ENCODE results near the gene CASP10. TPM values are rescaled to one million over a fixed set of nuclear protein-coding genes. Genes with fewer than 3 reads are reported as not detected.

The CASP10 gene
- total and polyA plus RNA-seq, 8 donors: 2.6 to 34.9 (median 9.6) TPM

- H3K9me3 ChIP-seq: no peaks in the 10 kb centered on the region
Measured at GRCh38 chr2:201244829-201245228, 61.9 kb downstream of the CASP10 start.

GRCh38 chr2:201246280-201246679 lies 63.3 kb downstream of the CASP10 start:
- no peak overlapping the region for H3K27ac ChIP-seq
- 64 to 84% (median 69%) methylated on average over 4 of the region's 4 CpGs for WGBS, 5 donors
- intact Hi-C loops (cut with DNase I; ENCODE audit: low total_unique reads): no loop called here
- H3K9me3 ChIP-seq: no peaks in the 10 kb centered on the region
- DNase-seq: no peak
- peaks cover 0 to 8% (median 0%) of the 10 kb centered on the region in 4 donors for H3K4me1 ChIP-seq
- H3K4me3 ChIP-seq: no peak overlapping the region
- no peaks in the 10 kb centered on the region for H3K36me3 ChIP-seq
- no peak for TF ChIP-seq CTCF (IDR thresholded peaks at IDR 0.05)
- no peaks in the 10 kb centered on the region for H3K27me3 ChIP-seq

More at GRCh38 chr2:201244829-201245228, 61.9 kb downstream of the CASP10 start:
- Histone ChIP-seq H3K4me3 (no peak overlapping the region), H3K27me3 (no peaks in the 10 kb centered on the region), H3K4me1 (peaks cover 0 to 8% (median 0%) of the 10 kb centered on the region in 4 donors), H3K36me3 (peaks cover 0 to 10% (median 0%) of the 10 kb centered on the region in 4 donors), H3K27ac (no peak overlapping the region)
- no peak for TF ChIP-seq POLR2A (IDR thresholded peaks at IDR 0.05)
- TF ChIP-seq POLR2AphosphoS5 (IDR thresholded peaks at IDR 0.05): no peak
- no peak for TF ChIP-seq CTCF (IDR thresholded peaks at IDR 0.05)
- TF ChIP-seq EP300 (IDR thresholded peaks at IDR 0.05): no peak
- no peak for DNase-seq
- 79 to 98% (median 94%) methylated on average over 5 of the region's 5 CpGs for WGBS, 5 donors
- intact Hi-C loops (cut with DNase I; ENCODE audit: low total_unique reads): no loop called here

GRCh38 chr2:201248288-201248844 lies 65.4 kb downstream of the CASP10 start:
- Histone ChIP-seq H3K27me3 (no peaks in the 10 kb centered on the region), H3K27ac (no peak overlapping the region), H3K9me3 (no peaks in the 10 kb centered on the region), H3K4me1 (peaks cover 0 to under 1% (median 0%) of the 10 kb centered on the region in 4 donors), H3K4me3 (no peak overlapping the region), H3K36me3 (no peaks in the 10 kb centered on the region)
- no peak for DNase-seq
- TF ChIP-seq CTCF (IDR thresholded peaks at IDR 0.05) (no peak), EP300 (IDR thresholded peaks at IDR 0.05) (no peak), POLR2A (IDR thresholded peaks at IDR 0.05) (no peak), POLR2AphosphoS5 (IDR thresholded peaks at IDR 0.05) (no peak)
- intact Hi-C loops (cut with DNase I; ENCODE audit: low total_unique reads): no loop called here
- 88 to 95% (median 91%) methylated on average over 6 of the region's 6 CpGs for WGBS, 5 donors

GRCh38 chr2:201249889-201250288 lies 66.9 kb downstream of the CASP10 start:
- Histone ChIP-seq H3K27me3 (no peaks in the 10 kb centered on the region), H3K36me3 (no peaks in the 10 kb centered on the region), H3K4me1 (peaks cover 0 to 14% (median 8%) of the 10 kb centered on the region in 4 donors), H3K9me3 (no peaks in the 10 kb centered on the region), H3K4me3 (no peak overlapping the region), H3K27ac (no peak overlapping the region)
- TF ChIP-seq POLR2A (IDR thresholded peaks at IDR 0.05) (no peak), CTCF (IDR thresholded peaks at IDR 0.05) (no peak), POLR2AphosphoS5 (IDR thresholded peaks at IDR 0.05) (no peak), EP300 (IDR thresholded peaks at IDR 0.05) (no peak)
- DNase-seq: no peak
- whole genome bisulfite sequencing, 5 donors: 64 to 91% (median 81%) methylated on average over 2 of the region's 2 CpGs
- intact Hi-C loops (cut with DNase I; ENCODE audit: low total_unique reads): no loop called here

All from stomach (tissue), 9 donors.